GM18858 (cell line): Measurements from ENCODE around the gene TRPT1.
A peak's percentile ranks its signal among the peaks of the same experiment; 100 is the strongest.

Experiments
- ATAC-seq: cut with Tn5 transposase; IDR thresholded peaks from one replicate; pipeline ENCODE4 v1.9.1; 2021; ENCODE audit not compliant: unreplicated experiment

Gene TRPT1

GRCh38 chr11:64210301-64211020 is 15.5 kb downstream of the TRPT1 start:
- ATAC-seq = no peak

- ATAC-seq = no peak
Observed at GRCh38 chr11:64209563-64209843, 16.5 kb downstream of the TRPT1 start.

GRCh38 chr11:64208796-64209562 is 17.0 kb downstream of the TRPT1 start:
- ATAC-seq = no peak

GRCh38 chr11:64208086-64208795 is 17.7 kb downstream of the TRPT1 start:
- ATAC-seq = no peak

GRCh38 chr11:64207256-64208085 is 18.5 kb downstream of the TRPT1 start:
- peak; percentile 38 for ATAC-seq

- ATAC-seq = no peak
Observed at GRCh38 chr11:64206457-64207255, 19.3 kb downstream of the TRPT1 start, which contains the start of gene FERMT3. TSS of gene FERMT3 (plus strand) at chr11:64206721. CDS start at chr11:64207365, 644 bp downstream.

GRCh38 chr11:64204464-64204989 is 21.5 kb downstream of the TRPT1 start:
- no peak for ATAC-seq

GRCh38 chr11:64204080-64204440 is 21.9 kb downstream of the TRPT1 start:
- ATAC-seq = no peak

GRCh38 chr11:64203421-64204079 is 22.4 kb downstream of the TRPT1 start:
- no peak for ATAC-seq

GRCh38 chr11:64202992-64203391 is 23.0 kb downstream of the TRPT1 start:
- no peak for ATAC-seq

GRCh38 chr11:64201543-64201942 is 24.4 kb downstream of the TRPT1 start:
- ATAC-seq = no peak

- no peak for ATAC-seq
Observed at GRCh38 chr11:64198511-64198910, 27.5 kb downstream of the TRPT1 start.

GRCh38 chr11:64196626-64197025 is 29.4 kb downstream of the TRPT1 start:
- no peak for ATAC-seq

GRCh38 chr11:64192434-64192833 is 33.6 kb downstream of the TRPT1 start:
- ATAC-seq = no peak

GRCh38 chr11:64186492-64187165 is 39.4 kb downstream of the TRPT1 start:
- no peak for ATAC-seq

GRCh38 chr11:64185693-64186491 is 40.1 kb downstream of the TRPT1 start, which contains the start of gene STIP1:
TSS of gene STIP1 (plus strand) at chr11:64186171. CDS start at chr11:64186262, 91 bp downstream.
- peak; percentile 70 for ATAC-seq

GRCh38 chr11:64185175-64185692 is 40.8 kb downstream of the TRPT1 start:
- ATAC-seq = peak; percentile 19

- ATAC-seq = no peak
Observed at GRCh38 chr11:64183890-64184289, 42.1 kb downstream of the TRPT1 start.
